ENCODE measurements around the gene TMBIM1.

DNA sequence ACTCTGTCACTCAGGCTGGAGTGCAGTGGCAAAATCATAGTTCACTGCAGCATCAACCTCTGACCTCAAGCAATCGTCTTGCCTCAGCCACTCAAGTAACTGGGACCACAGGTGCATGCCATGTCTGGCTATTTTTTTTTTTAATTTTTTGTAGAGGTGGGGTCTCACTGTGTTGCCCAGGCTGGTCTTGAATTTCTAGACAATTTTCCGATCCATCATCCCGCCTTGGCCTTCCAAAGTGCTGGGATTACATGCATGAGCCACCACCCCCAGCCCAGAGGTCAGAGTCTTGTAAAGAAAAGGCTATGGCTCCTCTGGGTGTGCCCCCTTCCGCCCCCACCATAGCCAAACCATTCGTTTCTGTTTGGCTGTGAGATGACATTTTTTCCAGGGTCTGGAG lies 13.1 kb upstream of the TMBIM1 start:
- TF ChIP-seq ZBTB21 (tag by site-specific recombination; IDR thresholded peaks at IDR 0.05) (no peak), ZNF843 (tag by site-specific recombination; IDR thresholded peaks at IDR 0.05) (no peak), ZNF660 (tag by site-specific recombination; IDR thresholded peaks at IDR 0.05) (no peak), ZEB2 (tag by site-specific recombination; IDR thresholded peaks at IDR 0.05) (no peak), TRIM28 (IDR thresholded peaks at IDR 0.05; ENCODE audit: borderline replicate concordance, low read length) (no peak), ZNF10 (tag by site-specific recombination; IDR thresholded peaks at IDR 0.05) (no peak), SP2 (tag by site-specific recombination; IDR thresholded peaks at IDR 0.05) (no peak), YY2 (tag by site-specific recombination; IDR thresholded peaks at IDR 0.05) (no peak), ZNF121 (tag by site-specific recombination; IDR thresholded peaks at IDR 0.05) (peak; percentile 58; the same call in 1 of the 2 replicates)
- TF ChIP-seq, protein P1, sequence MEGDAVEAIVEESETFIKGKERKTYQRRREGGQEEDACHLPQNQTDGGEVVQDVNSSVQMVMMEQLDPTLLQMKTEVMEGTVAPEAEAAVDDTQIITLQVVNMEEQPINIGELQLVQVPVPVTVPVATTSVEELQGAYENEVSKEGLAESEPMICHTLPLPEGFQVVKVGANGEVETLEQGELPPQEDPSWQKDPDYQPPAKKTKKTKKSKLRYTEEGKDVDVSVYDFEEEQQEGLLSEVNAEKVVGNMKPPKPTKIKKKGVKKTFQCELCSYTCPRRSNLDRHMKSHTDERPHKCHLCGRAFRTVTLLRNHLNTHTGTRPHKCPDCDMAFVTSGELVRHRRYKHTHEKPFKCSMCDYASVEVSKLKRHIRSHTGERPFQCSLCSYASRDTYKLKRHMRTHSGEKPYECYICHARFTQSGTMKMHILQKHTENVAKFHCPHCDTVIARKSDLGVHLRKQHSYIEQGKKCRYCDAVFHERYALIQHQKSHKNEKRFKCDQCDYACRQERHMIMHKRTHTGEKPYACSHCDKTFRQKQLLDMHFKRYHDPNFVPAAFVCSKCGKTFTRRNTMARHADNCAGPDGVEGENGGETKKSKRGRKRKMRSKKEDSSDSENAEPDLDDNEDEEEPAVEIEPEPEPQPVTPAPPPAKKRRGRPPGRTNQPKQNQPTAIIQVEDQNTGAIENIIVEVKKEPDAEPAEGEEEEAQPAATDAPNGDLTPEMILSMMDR (tag by site-specific recombination; IDR thresholded peaks at IDR 0.05): no peak
- TF ChIP-seq, protein P2, sequence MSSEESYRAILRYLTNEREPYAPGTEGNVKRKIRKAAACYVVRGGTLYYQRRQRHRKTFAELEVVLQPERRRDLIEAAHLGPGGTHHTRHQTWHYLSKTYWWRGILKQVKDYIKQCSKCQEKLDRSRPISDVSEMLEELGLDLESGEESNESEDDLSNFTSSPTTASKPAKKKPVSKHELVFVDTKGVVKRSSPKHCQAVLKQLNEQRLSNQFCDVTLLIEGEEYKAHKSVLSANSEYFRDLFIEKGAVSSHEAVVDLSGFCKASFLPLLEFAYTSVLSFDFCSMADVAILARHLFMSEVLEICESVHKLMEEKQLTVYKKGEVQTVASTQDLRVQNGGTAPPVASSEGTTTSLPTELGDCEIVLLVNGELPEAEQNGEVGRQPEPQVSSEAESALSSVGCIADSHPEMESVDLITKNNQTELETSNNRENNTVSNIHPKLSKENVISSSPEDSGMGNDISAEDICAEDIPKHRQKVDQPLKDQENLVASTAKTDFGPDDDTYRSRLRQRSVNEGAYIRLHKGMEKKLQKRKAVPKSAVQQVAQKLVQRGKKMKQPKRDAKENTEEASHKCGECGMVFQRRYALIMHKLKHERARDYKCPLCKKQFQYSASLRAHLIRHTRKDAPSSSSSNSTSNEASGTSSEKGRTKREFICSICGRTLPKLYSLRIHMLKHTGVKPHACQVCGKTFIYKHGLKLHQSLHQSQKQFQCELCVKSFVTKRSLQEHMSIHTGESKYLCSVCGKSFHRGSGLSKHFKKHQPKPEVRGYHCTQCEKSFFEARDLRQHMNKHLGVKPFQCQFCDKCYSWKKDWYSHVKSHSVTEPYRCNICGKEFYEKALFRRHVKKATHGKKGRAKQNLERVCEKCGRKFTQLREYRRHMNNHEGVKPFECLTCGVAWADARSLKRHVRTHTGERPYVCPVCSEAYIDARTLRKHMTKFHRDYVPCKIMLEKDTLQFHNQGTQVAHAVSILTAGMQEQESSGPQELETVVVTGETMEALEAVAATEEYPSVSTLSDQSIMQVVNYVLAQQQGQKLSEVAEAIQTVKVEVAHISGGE (tag by site-specific recombination; conservative IDR thresholded peaks at IDR 0.05; ENCODE audit: low read depth): no peak
- TF ChIP-seq, protein P3, sequence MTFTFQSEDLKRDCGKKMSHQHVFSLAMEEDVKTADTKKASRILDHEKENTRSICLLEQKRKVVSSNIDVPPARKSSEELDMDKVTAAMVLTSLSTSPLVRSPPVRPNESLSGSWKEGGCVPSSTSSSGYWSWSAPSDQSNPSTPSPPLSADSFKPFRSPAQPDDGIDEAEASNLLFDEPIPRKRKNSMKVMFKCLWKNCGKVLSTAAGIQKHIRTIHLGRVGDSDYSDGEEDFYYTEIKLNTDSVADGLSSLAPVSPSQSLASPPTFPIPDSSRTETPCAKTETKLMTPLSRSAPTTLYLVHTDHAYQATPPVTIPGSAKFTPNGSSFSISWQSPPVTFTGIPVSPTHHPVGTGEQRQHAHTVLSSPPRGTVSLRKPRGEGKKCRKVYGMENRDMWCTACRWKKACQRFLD (tag by site-specific recombination; IDR thresholded peaks at IDR 0.05): no peak
- TF ChIP-seq, protein P4, sequence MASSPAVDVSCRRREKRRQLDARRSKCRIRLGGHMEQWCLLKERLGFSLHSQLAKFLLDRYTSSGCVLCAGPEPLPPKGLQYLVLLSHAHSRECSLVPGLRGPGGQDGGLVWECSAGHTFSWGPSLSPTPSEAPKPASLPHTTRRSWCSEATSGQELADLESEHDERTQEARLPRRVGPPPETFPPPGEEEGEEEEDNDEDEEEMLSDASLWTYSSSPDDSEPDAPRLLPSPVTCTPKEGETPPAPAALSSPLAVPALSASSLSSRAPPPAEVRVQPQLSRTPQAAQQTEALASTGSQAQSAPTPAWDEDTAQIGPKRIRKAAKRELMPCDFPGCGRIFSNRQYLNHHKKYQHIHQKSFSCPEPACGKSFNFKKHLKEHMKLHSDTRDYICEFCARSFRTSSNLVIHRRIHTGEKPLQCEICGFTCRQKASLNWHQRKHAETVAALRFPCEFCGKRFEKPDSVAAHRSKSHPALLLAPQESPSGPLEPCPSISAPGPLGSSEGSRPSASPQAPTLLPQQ (tag by site-specific recombination; IDR thresholded peaks at IDR 0.05): no peak
